ENCODE results near the gene SAMD4B.

SAMD4B gene

GRCh38 chr19:39306075-39306474 is 36.1 kb upstream of the SAMD4B start:
- Histone ChIP-seq H2AK5ac (ENCODE audit: low read depth, low read length) (no peak overlapping the region), H4K91ac (ENCODE audit: low read depth, low read length, poor library complexity) (no peak overlapping the region), H3K4me3 (ENCODE audit: low read length in 2 of 2) (no peak overlapping the region), H3K27me3 (ENCODE audit: control insufficient read depth in 3 of 3, insufficient read depth in 3 of 3, low read depth in 1 of 3, low read length in 3 of 3) (peaks cover 9 to 78% (median 37%) of the 10 kb centered on the region in 3 experiments), H3K14ac (ENCODE audit: low read length) (no peak overlapping the region), H3K9ac (ENCODE audit: low read depth, low read length, poor library complexity) (no peak overlapping the region), H2BK120ac (ENCODE audit: low read depth, low read length) (no peak overlapping the region), H2BK12ac (ENCODE audit: low read length) (no peak overlapping the region), H3K36me3 (replicated peaks in 1 of 2; ENCODE audit: control insufficient read depth in 2 of 2, insufficient read depth in 2 of 2, low read length in 2 of 2) (no peaks in the 10 kb centered on the region), H3K4me1 (ENCODE audit: control insufficient read depth in 2 of 2, insufficient read depth in 1 of 2, low read depth in 1 of 2, low read length in 2 of 2) (peaks cover 9 to 13% of the 10 kb centered on the region in 2 donors), H3K18ac (ENCODE audit: low read length) (no peak overlapping the region), H3K4ac (ENCODE audit: low read length) (no peak overlapping the region), H3K27ac (replicated peaks; ENCODE audit: low read length) (no peak overlapping the region), H2BK5ac (ENCODE audit: low read length) (no peak overlapping the region), H3K79me1 (ENCODE audit: low read depth, low read length) (no peaks in the 10 kb centered on the region), H2BK15ac (ENCODE audit: low read length) (no peak overlapping the region), H3K9me3 (replicated peaks in 1 of 2; ENCODE audit: control insufficient read depth in 2 of 2, insufficient read depth in 1 of 2, low read depth in 1 of 2, low read length in 2 of 2) (peaks cover 2 to 5% of the 10 kb centered on the region in 2 donors), H2AFZ (ENCODE audit: low read length) (no peak overlapping the region), H3K23ac (ENCODE audit: low read depth, low read length, poor library complexity) (no peak overlapping the region), H4K8ac (ENCODE audit: low read depth, low read length) (no peak overlapping the region), H3K4me2 (ENCODE audit: insufficient read depth, low read length, poor library complexity, severe bottlenecking) (no peak overlapping the region)
- no peak for DNase-seq (ENCODE audit: low spot score)

GRCh38 chr19:39307046-39307821 is 35.0 kb upstream of the SAMD4B start:
- Histone ChIP-seq H4K91ac (ENCODE audit: low read depth, low read length, poor library complexity) (no peak overlapping the region), H3K27ac (replicated peaks; ENCODE audit: low read length) (no peak overlapping the region), H3K4ac (ENCODE audit: low read length) (no peak overlapping the region), H2BK15ac (ENCODE audit: low read length) (peak overlapping the region; percentile 32), H3K23ac (ENCODE audit: low read depth, low read length, poor library complexity) (peak overlapping the region; percentile 89), H3K9me3 (replicated peaks in 1 of 2; ENCODE audit: control insufficient read depth in 2 of 2, insufficient read depth in 1 of 2, low read depth in 1 of 2, low read length in 2 of 2) (peaks cover 2 to 5% of the 10 kb centered on the region in 2 donors), H3K14ac (ENCODE audit: low read length) (no peak overlapping the region), H2BK120ac (ENCODE audit: low read depth, low read length) (peak overlapping the region; percentile 30), H2AK5ac (ENCODE audit: low read depth, low read length) (no peak overlapping the region), H2BK5ac (ENCODE audit: low read length) (no peak overlapping the region), H3K79me1 (ENCODE audit: low read depth, low read length) (no peaks in the 10 kb centered on the region), H3K27me3 (ENCODE audit: control insufficient read depth in 3 of 3, insufficient read depth in 3 of 3, low read depth in 1 of 3, low read length in 3 of 3) (peaks cover 9 to 72% (median 37%) of the 10 kb centered on the region in 3 experiments), H3K4me1 (ENCODE audit: control insufficient read depth in 2 of 2, insufficient read depth in 1 of 2, low read depth in 1 of 2, low read length in 2 of 2) (peaks cover 9 to 13% of the 10 kb centered on the region in 2 donors), H3K4me2 (ENCODE audit: insufficient read depth, low read length, poor library complexity, severe bottlenecking) (peak overlapping the region; percentile 94), H3K36me3 (replicated peaks in 1 of 2; ENCODE audit: control insufficient read depth in 2 of 2, insufficient read depth in 2 of 2, low read length in 2 of 2) (no peaks in the 10 kb centered on the region), H4K8ac (ENCODE audit: low read depth, low read length) (no peak overlapping the region), H3K9ac (ENCODE audit: low read depth, low read length, poor library complexity) (peak overlapping the region; percentile 61), H2BK12ac (ENCODE audit: low read length) (no peak overlapping the region), H3K4me3 (ENCODE audit: low read length in 2 of 2) (peak overlapping the region; percentile 22 to 75), H3K18ac (ENCODE audit: low read length) (peak overlapping the region; percentile 81), H2AFZ (ENCODE audit: low read length) (peak overlapping the region; percentile 90)
- no CpG with 5 or more reads among the region's 71 CpGs for WGBS, 2 donors (ENCODE audit: extremely low coverage in 2 of 2, insufficient read length in 2 of 2, insufficient replicate concordance in 1 of 2)
- no peak for DNase-seq (ENCODE audit: low spot score)

- H3K4me3 ChIP-seq (ENCODE audit: low read length in 2 of 2): peak overlapping the region in 1 of 2 donors; percentile 75
- H4K8ac ChIP-seq (ENCODE audit: low read depth, low read length): no peak overlapping the region
- H2BK120ac ChIP-seq (ENCODE audit: low read depth, low read length): peak overlapping the region; percentile 30
- H3K14ac ChIP-seq (ENCODE audit: low read length): peak overlapping the region; percentile 58
- peak overlapping the region; percentile 90 for H2AFZ ChIP-seq (ENCODE audit: low read length)
- no peak overlapping the region for H3K27ac ChIP-seq (replicated peaks; ENCODE audit: low read length)
- H3K18ac ChIP-seq (ENCODE audit: low read length): peak overlapping the region; percentile 71
- no peaks in the 10 kb centered on the region for H3K36me3 ChIP-seq (replicated peaks in 1 of 2; ENCODE audit: control insufficient read depth in 2 of 2, insufficient read depth in 2 of 2, low read length in 2 of 2)
- peak overlapping the region; percentile 42 for H2BK12ac ChIP-seq (ENCODE audit: low read length)
- no peaks in the 10 kb centered on the region for H3K79me1 ChIP-seq (ENCODE audit: low read depth, low read length)
- no CpG with 5 or more reads among the region's 82 CpGs for WGBS, 2 donors (ENCODE audit: extremely low coverage in 2 of 2, insufficient read length in 2 of 2, insufficient replicate concordance in 1 of 2)
- H3K27me3 ChIP-seq (ENCODE audit: control insufficient read depth in 3 of 3, insufficient read depth in 3 of 3, low read depth in 1 of 3, low read length in 3 of 3): peaks cover 9 to 72% (median 37%) of the 10 kb centered on the region in 3 experiments
- no peak overlapping the region for H3K4ac ChIP-seq (ENCODE audit: low read length)
- H2BK5ac ChIP-seq (ENCODE audit: low read length): no peak overlapping the region
- H4K91ac ChIP-seq (ENCODE audit: low read depth, low read length, poor library complexity): no peak overlapping the region
- H3K4me2 ChIP-seq (ENCODE audit: insufficient read depth, low read length, poor library complexity, severe bottlenecking): peak overlapping the region; percentile 94
- peaks cover 9 to 13% of the 10 kb centered on the region in 2 donors for H3K4me1 ChIP-seq (ENCODE audit: control insufficient read depth in 2 of 2, insufficient read depth in 1 of 2, low read depth in 1 of 2, low read length in 2 of 2)
- H3K9ac ChIP-seq (ENCODE audit: low read depth, low read length, poor library complexity): peak overlapping the region; percentile 61
- H2AK5ac ChIP-seq (ENCODE audit: low read depth, low read length): peak overlapping the region; percentile 73
- H3K23ac ChIP-seq (ENCODE audit: low read depth, low read length, poor library complexity): peak overlapping the region; percentile 89
- DNase-seq (ENCODE audit: low spot score): no peak
- H3K9me3 ChIP-seq (replicated peaks in 1 of 2; ENCODE audit: control insufficient read depth in 2 of 2, insufficient read depth in 1 of 2, low read depth in 1 of 2, low read length in 2 of 2): peaks cover 2 to 5% of the 10 kb centered on the region in 2 donors
- no peak overlapping the region for H2BK15ac ChIP-seq (ENCODE audit: low read length)
These were observed 34.2 kb upstream of the SAMD4B start for GRCh38 chr19:39307822-39308530.

All from neuronal stem cell (in vitro differentiated cells).